HG02588 (cell line): Measurements from ENCODE around the gene PARD3.

Experiments used
- ATAC-seq: cut with Tn5 transposase; IDR thresholded peaks from one replicate; pipeline ENCODE4 v1.9.1; 2021; ENCODE audit warnings: mild to moderate bottlenecking, moderate library complexity; ENCODE audit not compliant: unreplicated experiment

Gene PARD3

GRCh38 chr10:34335960-34336690 is 479.0 kb downstream of the PARD3 start:
- no peak for ATAC-seq

GRCh38 chr10:34334908-34335307 is 480.2 kb downstream of the PARD3 start:
- no peak for ATAC-seq

- ATAC-seq = no peak
Measured at GRCh38 chr10:34333513-34333912, 481.6 kb downstream of the PARD3 start.

- ATAC-seq = no peak
Measured at GRCh38 chr10:34327184-34327583, 487.9 kb downstream of the PARD3 start.

GRCh38 chr10:34323192-34323591 is 491.9 kb downstream of the PARD3 start:
- ATAC-seq = no peak

GRCh38 chr10:34320265-34320664 is 494.8 kb downstream of the PARD3 start:
- ATAC-seq = no peak

- no peak for ATAC-seq
Measured at GRCh38 chr10:34319197-34319846, 495.8 kb downstream of the PARD3 start.

GRCh38 chr10:34316154-34316553 is 498.9 kb downstream of the PARD3 start:
- no peak for ATAC-seq

GRCh38 chr10:34314457-34314856 is 500.6 kb downstream of the PARD3 start:
- ATAC-seq = no peak

- no peak for ATAC-seq
Measured at GRCh38 chr10:34313888-34314287, 501.2 kb downstream of the PARD3 start.

- no peak for ATAC-seq
Measured at GRCh38 chr10:34313353-34313752, 501.7 kb downstream of the PARD3 start.

- no peak for ATAC-seq
Measured at GRCh38 chr10:34311679-34312078, 503.4 kb downstream of the PARD3 start.

- no peak for ATAC-seq
Measured at GRCh38 chr10:34310234-34310633, 504.9 kb downstream of the PARD3 start.

- no peak for ATAC-seq
Measured at GRCh38 chr10:34305189-34305588, 509.9 kb downstream of the PARD3 start.

GRCh38 chr10:34303022-34303421 is 512.1 kb downstream of the PARD3 start:
- ATAC-seq = no peak

GRCh38 chr10:34299105-34299611 is 515.9 kb downstream of the PARD3 start:
- ATAC-seq = no peak

- ATAC-seq = no peak
Measured at GRCh38 chr10:34298346-34298818, 516.7 kb downstream of the PARD3 start.

GRCh38 chr10:34297541-34298345 is 517.4 kb downstream of the PARD3 start:
- no peak for ATAC-seq

GRCh38 chr10:34295142-34295548 is 520.0 kb downstream of the PARD3 start:
- no peak for ATAC-seq

- ATAC-seq = no peak
Measured at GRCh38 chr10:34294137-34294536, 521.0 kb downstream of the PARD3 start.

GRCh38 chr10:34292675-34293074 is 522.4 kb downstream of the PARD3 start:
- no peak for ATAC-seq
